Upper lobe of right lung (tissue), 1 donor: Measurements from ENCODE around the gene PLK5. TPM values are rescaled to one million over a fixed set of nuclear protein-coding genes. Genes with fewer than 3 reads are reported as not detected.

Source experiments
- ATAC-seq: fragments of 200-7000 bp; cut with Tn5 transposase; one replicate; pipeline ENCODE4 v1.9.1; 2020; ENCODE audit warnings: mild to moderate bottlenecking, moderate library complexity
- DNase-seq: peaks from one replicate; pipeline ENCODE4 v3.0.0-alpha.2; 2020
- H3K27ac ChIP-seq: fragments of 200-600 bp; one replicate; pipeline ENCODE4 v1.8.0; 2022
- H3K27me3 ChIP-seq: fragments of 200-600 bp; one replicate; pipeline ENCODE4 v1.8.0; 2022; ENCODE audit warnings: mild to moderate bottlenecking
- H3K36me3 ChIP-seq: fragments of 200-600 bp; one replicate; pipeline ENCODE4 v1.8.0; 2022
- H3K4me1 ChIP-seq: fragments of 200-600 bp; one replicate; pipeline ENCODE4 v1.8.0; 2022
- H3K4me3 ChIP-seq: fragments of 200-600 bp; one replicate; pipeline ENCODE4 v1.8.0; 2022; ENCODE audit warnings: mild to moderate bottlenecking
- H3K9me3 ChIP-seq: fragments of 200-600 bp; one replicate; pipeline ENCODE4 v1.8.0; 2022
- CTCF ChIP-seq: fragments of 200-600 bp; IDR thresholded peaks from one replicate; pipeline ENCODE4 v1.8.0; 2022; ENCODE audit warnings: antibody characterized with exemption
- intact Hi-C: fragments of 100-400 bp; cut with DNase I; formaldehyde crosslinking; loops from one replicate; pipeline ENCODE4 v1.11.0; 2022
- total RNA-seq: library from RNA; stranded (reverse); fragmentation: NEBNext Ultra II Directional; extraction: Animal tissue kit (Norgen Biotek cat#: 25700); gene quantifications from one replicate; pipeline ENCODE4 v1.2.1, GENCODE V29; 2021
- donor health status: DM: no; HTN: yes; CAD: no; lungs with severe emphysema.

The PLK5 gene
- total RNA-seq, 1 donor from 2014 or later = not detected

GRCh38 chr19:1569997-1570396 is 46.1 kb downstream of the PLK5 start:
- TF ChIP-seq CTCF = no peak

GRCh38 chr19:1570836-1571235 is 47.0 kb downstream of the PLK5 start:
- H3K4me1 ChIP-seq = peaks cover 4% of the 10 kb centered on the region
- no peaks in the 10 kb centered on the region for H3K9me3 ChIP-seq
- DNase-seq = no peak
- ATAC-seq = no peak
- H3K27me3 ChIP-seq = no peaks in the 10 kb centered on the region
- intact Hi-C loops = no loop called here
- H3K4me3 ChIP-seq = no peak overlapping the region
- no peak for TF ChIP-seq CTCF
- no peaks in the 10 kb centered on the region for H3K36me3 ChIP-seq
- H3K27ac ChIP-seq = no peak overlapping the region

More at GRCh38 chr19:1569997-1570396, 46.1 kb downstream of the PLK5 start:
- Histone ChIP-seq H3K4me1 (peaks cover 4% of the 10 kb centered on the region), H3K36me3 (no peaks in the 10 kb centered on the region), H3K27ac (no peak overlapping the region), H3K4me3 (no peak overlapping the region), H3K9me3 (no peaks in the 10 kb centered on the region), H3K27me3 (no peaks in the 10 kb centered on the region)
- ATAC-seq (no peak), DNase-seq (no peak)
- intact Hi-C loops = no loop called here

GRCh38 chr19:1571358-1571757 is 47.5 kb downstream of the PLK5 start:
- H3K36me3 ChIP-seq = no peaks in the 10 kb centered on the region
- no peak for DNase-seq
- no peak overlapping the region for H3K27ac ChIP-seq
- H3K4me3 ChIP-seq = no peak overlapping the region
- peaks cover 4% of the 10 kb centered on the region for H3K4me1 ChIP-seq
- H3K27me3 ChIP-seq = no peaks in the 10 kb centered on the region
- H3K9me3 ChIP-seq = no peaks in the 10 kb centered on the region
- TF ChIP-seq CTCF = no peak
- intact Hi-C loops = no loop called here
- no peak for ATAC-seq

- Histone ChIP-seq H3K9me3 (no peaks in the 10 kb centered on the region), H3K4me3 (no peak overlapping the region), H3K27me3 (no peaks in the 10 kb centered on the region), H3K36me3 (peaks cover 11% of the 10 kb centered on the region), H3K4me1 (peaks cover 4% of the 10 kb centered on the region), H3K27ac (no peak overlapping the region)
- intact Hi-C loops = no loop called here
- TF ChIP-seq CTCF = no peak
- no peak for ATAC-seq
- no peak for DNase-seq
These were observed 48.9 kb downstream of the PLK5 start for GRCh38 chr19:1572795-1573194.

GRCh38 chr19:1574354-1575136 is 50.7 kb downstream of the PLK5 start:
- TF ChIP-seq CTCF = no peak
- Histone ChIP-seq H3K27me3 (no peaks in the 10 kb centered on the region), H3K4me3 (no peak overlapping the region), H3K36me3 (peaks cover 23% of the 10 kb centered on the region), H3K27ac (no peak overlapping the region), H3K4me1 (no peaks in the 10 kb centered on the region), H3K9me3 (no peaks in the 10 kb centered on the region)
- intact Hi-C loops = no loop called here
- ATAC-seq (no peak), DNase-seq (no peak)
